ENCODE measurements around the gene SLF2. TPM values are rescaled to one million over a fixed set of nuclear protein-coding genes. Genes with fewer than 3 reads are reported as not detected.

Gene SLF2
- total and polyA plus RNA-seq, 8 donors = 2.3 to 49.9 (median 14.4) TPM

GRCh38 chr10:100873827-100874326 is 38.9 kb upstream of the SLF2 start:
- intact Hi-C loops (cut with DNase I; ENCODE audit: low total_unique reads) = no loop called here
- H3K4me1 ChIP-seq = no peaks in the 10 kb centered on the region
- no peak for DNase-seq
- no peak overlapping the region for H3K4me3 ChIP-seq
- no peaks in the 10 kb centered on the region for H3K9me3 ChIP-seq
- no peak for TF ChIP-seq EP300 (IDR thresholded peaks at IDR 0.05)
- no peak for TF ChIP-seq CTCF (IDR thresholded peaks at IDR 0.05)
- TF ChIP-seq POLR2AphosphoS5 (IDR thresholded peaks at IDR 0.05) = no peak
- no peak for TF ChIP-seq POLR2A (IDR thresholded peaks at IDR 0.05)
- no peak overlapping the region for H3K27ac ChIP-seq
- H3K36me3 ChIP-seq = no peaks in the 10 kb centered on the region
- peaks cover 0 to 77% (median 28%) of the 10 kb centered on the region in 3 donors for H3K27me3 ChIP-seq
- 61 to 73% (median 69%) methylated on average over 11 to 14 of the region's 14 CpGs for WGBS, 5 donors

- no peaks in the 10 kb centered on the region for H3K9me3 ChIP-seq
- DNase-seq = no peak
- no peaks in the 10 kb centered on the region for H3K4me1 ChIP-seq
- H3K27ac ChIP-seq = no peak overlapping the region
- no peaks in the 10 kb centered on the region for H3K36me3 ChIP-seq
- WGBS, 5 donors = 69 to 75% (median 71%) methylated on average over 20 of the region's 20 CpGs
- H3K4me3 ChIP-seq = no peak overlapping the region
- no peak for TF ChIP-seq POLR2AphosphoS5 (IDR thresholded peaks at IDR 0.05)
- no peak for TF ChIP-seq POLR2A (IDR thresholded peaks at IDR 0.05)
- TF ChIP-seq CTCF (IDR thresholded peaks at IDR 0.05) = no peak
- no peak for TF ChIP-seq EP300 (IDR thresholded peaks at IDR 0.05)
- intact Hi-C loops (cut with DNase I; ENCODE audit: low total_unique reads) = no loop called here
- peaks cover 0 to 84% (median 31%) of the 10 kb centered on the region in 3 donors for H3K27me3 ChIP-seq
These were observed 37.9 kb upstream of the SLF2 start for GRCh38 chr10:100874702-100875483.

DNA sequence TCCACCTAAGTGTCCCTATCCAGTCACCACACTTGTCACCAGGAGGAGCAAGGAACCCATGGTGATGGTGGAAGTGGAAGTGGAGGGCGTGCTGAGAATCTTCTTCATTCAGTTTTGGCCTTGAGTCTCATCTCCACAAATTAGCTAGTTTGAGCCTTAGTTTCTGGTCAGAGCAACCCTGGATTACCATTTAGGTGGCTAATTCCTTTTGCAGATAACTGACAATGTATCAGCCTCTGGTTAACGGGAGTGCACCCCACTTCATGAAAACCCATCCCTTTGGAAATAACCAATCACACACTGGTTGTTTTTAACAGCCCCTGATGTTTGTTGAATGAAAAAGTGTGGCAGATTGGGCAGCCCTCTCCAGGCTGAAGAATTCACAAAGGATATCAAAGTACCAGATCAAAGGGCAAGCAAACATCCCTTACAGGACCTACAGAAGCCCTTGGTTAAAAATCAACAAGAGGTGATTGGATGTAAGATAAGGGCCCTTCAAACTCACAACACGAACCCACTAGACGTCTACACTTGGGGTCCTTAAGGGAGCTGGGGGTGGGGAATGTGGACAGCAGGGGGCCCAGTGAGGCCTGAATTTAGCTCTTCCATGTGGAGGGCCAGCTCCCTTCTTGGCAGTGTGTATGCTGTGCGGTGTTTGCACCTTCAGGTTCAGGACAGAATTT is 37.1 kb upstream of the SLF2 start:
- TF ChIP-seq POLR2AphosphoS5 (IDR thresholded peaks at IDR 0.05) = no peak
- no peak for TF ChIP-seq EP300 (IDR thresholded peaks at IDR 0.05)
- no peak for TF ChIP-seq POLR2A (IDR thresholded peaks at IDR 0.05)
- no peak for TF ChIP-seq CTCF (IDR thresholded peaks at IDR 0.05)
- Histone ChIP-seq H3K36me3 (no peaks in the 10 kb centered on the region), H3K27me3 (peaks cover 0 to 85% (median 31%) of the 10 kb centered on the region in 3 donors), H3K27ac (no peak overlapping the region), H3K4me1 (no peaks in the 10 kb centered on the region), H3K4me3 (no peak overlapping the region), H3K9me3 (no peaks in the 10 kb centered on the region)
- WGBS, 5 donors = 35 to 46% (median 44%) methylated on average over 5 of the region's 5 CpGs
- DNase-seq = no peak
- intact Hi-C loops (cut with DNase I; ENCODE audit: low total_unique reads) = no loop called here

DNA sequence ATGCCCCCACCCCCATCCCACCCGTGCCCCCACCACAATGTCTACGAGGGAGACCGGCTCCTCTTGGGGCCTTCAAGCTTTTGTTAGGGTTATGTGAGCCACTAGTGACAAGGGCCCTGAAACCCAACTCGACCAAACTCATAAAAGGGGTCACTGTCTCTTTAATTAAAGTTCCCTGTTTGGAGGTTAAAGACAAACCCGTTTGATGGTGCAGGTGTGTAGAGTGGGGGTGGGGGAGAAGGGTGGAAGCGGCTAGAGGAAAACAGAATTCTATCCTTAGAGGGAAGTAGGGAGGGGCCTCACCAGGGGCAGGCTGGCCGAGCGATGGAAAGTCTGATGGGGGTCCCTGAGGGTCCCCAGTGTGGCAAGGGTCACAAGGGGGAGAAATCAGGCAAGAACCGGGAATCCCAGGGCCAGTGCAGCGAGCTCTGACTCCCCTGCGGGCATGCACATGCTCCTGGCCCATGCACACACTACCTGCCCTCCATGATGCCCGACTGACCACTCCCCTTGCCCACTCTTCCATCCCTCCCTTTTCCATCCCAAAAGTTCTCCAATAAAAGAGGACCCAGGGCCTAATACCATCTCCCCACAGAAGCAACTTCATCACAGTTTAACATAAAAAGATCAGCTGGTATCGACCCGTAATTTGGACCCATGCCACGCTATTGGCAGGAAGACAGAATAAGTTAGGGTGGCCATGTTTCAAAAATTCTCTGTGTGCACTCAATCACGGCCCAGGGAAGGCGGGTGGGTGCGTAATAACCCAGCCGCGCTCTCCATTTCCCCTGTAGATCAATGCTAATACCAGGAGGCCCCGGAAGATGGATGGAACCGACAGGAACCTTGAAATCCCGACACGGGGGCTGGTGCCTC is 35.9 kb upstream of the SLF2 start:
- peaks cover 0 to 82% (median 31%) of the 10 kb centered on the region in 3 donors for H3K27me3 ChIP-seq
- intact Hi-C loops (cut with DNase I; ENCODE audit: low total_unique reads) = no loop called here
- H3K4me1 ChIP-seq = peaks cover 0 to under 1% (median 0%) of the 10 kb centered on the region in 4 donors
- no peak overlapping the region for H3K27ac ChIP-seq
- no peaks in the 10 kb centered on the region for H3K9me3 ChIP-seq
- no peaks in the 10 kb centered on the region for H3K36me3 ChIP-seq
- TF ChIP-seq POLR2A (IDR thresholded peaks at IDR 0.05) (no peak), POLR2AphosphoS5 (IDR thresholded peaks at IDR 0.05) (no peak), CTCF (IDR thresholded peaks at IDR 0.05) (no peak), EP300 (IDR thresholded peaks at IDR 0.05) (no peak)
- 44 to 51% (median 47%) methylated on average over 23 to 24 of the region's 24 CpGs for WGBS, 5 donors
- DNase-seq = no peak
- no peak overlapping the region for H3K4me3 ChIP-seq

Measured in stomach (tissue), 9 donors.